Measurements from ENCODE around the gene KCNMA1. TPM values are rescaled to one million over a fixed set of nuclear protein-coding genes. Genes with fewer than 3 reads are reported as not detected.
A peak's percentile ranks its signal among the peaks of the same experiment; 100 is the strongest.

Gene KCNMA1
- total RNA-seq, 1 experiment from 2014 or later = 143 TPM

DNA sequence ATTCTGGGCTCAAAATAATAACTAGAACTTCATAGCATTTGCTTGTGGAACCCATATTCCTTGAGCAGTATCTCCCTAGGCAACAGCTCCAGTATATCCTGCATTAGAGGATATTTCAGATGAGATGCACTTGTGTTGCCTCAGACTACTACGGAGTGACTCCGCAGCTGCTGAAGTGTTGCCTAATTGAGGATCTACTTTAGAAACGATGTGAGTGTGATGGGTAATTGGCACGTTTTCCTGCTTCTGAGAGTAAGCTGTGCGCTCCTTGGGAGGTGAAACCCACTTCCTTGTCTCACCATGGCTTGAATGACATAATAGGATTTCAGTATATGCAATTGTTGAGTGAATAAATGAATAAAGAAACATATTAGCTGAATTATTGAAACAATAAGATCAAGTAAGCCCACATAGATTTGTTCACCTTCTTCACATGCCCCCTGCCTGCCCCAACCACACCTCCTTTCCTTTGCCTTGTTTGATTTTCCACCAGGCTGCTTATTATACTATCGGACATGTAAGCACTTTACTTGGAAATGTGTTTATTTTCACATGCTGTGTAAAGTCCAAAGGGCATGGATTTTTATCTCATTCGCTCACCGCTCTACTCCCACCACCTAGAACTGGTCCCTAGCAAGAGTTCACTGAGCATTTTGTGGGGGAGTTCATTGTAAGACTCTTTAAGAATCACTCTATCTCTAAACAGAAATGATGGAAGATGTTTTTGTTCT is 303.8 kb downstream of the KCNMA1 start:
- H3K4me1 ChIP-seq (ENCODE audit: insufficient read depth, low read length) = peaks cover 6% of the 10 kb centered on the region; the same call in 1 of the 2 replicates
- TF ChIP-seq, protein P1, sequence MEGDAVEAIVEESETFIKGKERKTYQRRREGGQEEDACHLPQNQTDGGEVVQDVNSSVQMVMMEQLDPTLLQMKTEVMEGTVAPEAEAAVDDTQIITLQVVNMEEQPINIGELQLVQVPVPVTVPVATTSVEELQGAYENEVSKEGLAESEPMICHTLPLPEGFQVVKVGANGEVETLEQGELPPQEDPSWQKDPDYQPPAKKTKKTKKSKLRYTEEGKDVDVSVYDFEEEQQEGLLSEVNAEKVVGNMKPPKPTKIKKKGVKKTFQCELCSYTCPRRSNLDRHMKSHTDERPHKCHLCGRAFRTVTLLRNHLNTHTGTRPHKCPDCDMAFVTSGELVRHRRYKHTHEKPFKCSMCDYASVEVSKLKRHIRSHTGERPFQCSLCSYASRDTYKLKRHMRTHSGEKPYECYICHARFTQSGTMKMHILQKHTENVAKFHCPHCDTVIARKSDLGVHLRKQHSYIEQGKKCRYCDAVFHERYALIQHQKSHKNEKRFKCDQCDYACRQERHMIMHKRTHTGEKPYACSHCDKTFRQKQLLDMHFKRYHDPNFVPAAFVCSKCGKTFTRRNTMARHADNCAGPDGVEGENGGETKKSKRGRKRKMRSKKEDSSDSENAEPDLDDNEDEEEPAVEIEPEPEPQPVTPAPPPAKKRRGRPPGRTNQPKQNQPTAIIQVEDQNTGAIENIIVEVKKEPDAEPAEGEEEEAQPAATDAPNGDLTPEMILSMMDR (conservative IDR thresholded peaks at IDR 0.05; ENCODE audit: low read depth, low read length) = no peak
- TF ChIP-seq EZH2 (IDR thresholded peaks at IDR 0.05; ENCODE audit: low read length, unreplicated experiment) = no peak
- ChIA-PET CTCF (no interaction called here), POLR2A (ENCODE audit: unreplicated experiment) (no interaction called here)
- no peaks in the 10 kb centered on the region for H3K27me3 ChIP-seq (ENCODE audit: low read length)
- intact Hi-C loops (cut with micrococcal nuclease) = no loop called here
- BruUV-seq (replicated peaks) = no TSS peak
- H3K36me3 ChIP-seq (ENCODE audit: low read depth, low read length) = no peaks in the 10 kb centered on the region
- no peaks in the 10 kb centered on the region for H3F3A ChIP-seq (ENCODE audit: low read length, unreplicated experiment)
- no peak overlapping the region for H3K27ac ChIP-seq (ENCODE audit: low read length)
- H3K9me2 ChIP-seq (replicated peaks; ENCODE audit: low read length) = no peaks in the 10 kb centered on the region
- no peak overlapping the region for H3K9ac ChIP-seq (ENCODE audit: low read length)
- H3K4me3 ChIP-seq (ENCODE audit: low read length) = no peak overlapping the region
- no peak overlapping the region for H3K4me2 ChIP-seq (ENCODE audit: low read length)
- H4K20me1 ChIP-seq (ENCODE audit: low read length) = no peaks in the 10 kb centered on the region
- H3K79me2 ChIP-seq (ENCODE audit: low read length) = no peaks in the 10 kb centered on the region
- H3K9me3 ChIP-seq (ENCODE audit: low read length) = no peaks in the 10 kb centered on the region
- ATAC-seq (no peak), DNase-seq (no peak)
- no peak overlapping the region for H2AFZ ChIP-seq (ENCODE audit: low read length)

DNA sequence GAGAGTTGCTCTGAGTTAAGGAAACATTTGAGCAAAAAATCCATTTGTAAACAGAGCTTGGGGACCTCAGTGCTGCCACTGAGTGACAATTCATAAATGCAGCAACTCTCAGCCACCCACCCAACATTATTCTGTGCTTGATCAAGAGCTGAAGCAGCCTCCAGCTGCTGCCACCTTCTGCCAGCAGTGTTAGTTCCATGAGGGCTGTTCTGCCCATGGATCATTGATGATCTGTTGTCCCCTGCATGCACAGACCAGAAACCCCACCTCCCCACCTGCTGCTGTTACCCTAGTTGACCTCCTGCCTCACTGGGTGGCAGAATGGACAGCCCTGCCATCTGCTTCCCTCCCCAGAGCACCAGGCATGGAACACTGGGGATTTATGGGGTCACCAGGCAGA is 305.4 kb downstream of the KCNMA1 start:
- POLR2A ChIA-PET (ENCODE audit: unreplicated experiment) = no interaction called here
- DNase-seq = no peak
- no peaks in the 10 kb centered on the region for H4K20me1 ChIP-seq (ENCODE audit: low read length)
- H3K36me3 ChIP-seq (ENCODE audit: low read depth, low read length) = no peaks in the 10 kb centered on the region
- no peaks in the 10 kb centered on the region for H3F3A ChIP-seq (ENCODE audit: low read length, unreplicated experiment)
- intact Hi-C loops (cut with micrococcal nuclease) = no loop called here
- no peaks in the 10 kb centered on the region; the same call in 1 of the 2 replicates for H3K9me2 ChIP-seq (replicated peaks; ENCODE audit: low read length)
- no peak overlapping the region for H3K27ac ChIP-seq (ENCODE audit: low read length)
- H3K4me3 ChIP-seq (ENCODE audit: low read length) = no peak overlapping the region
- H2AFZ ChIP-seq (ENCODE audit: low read length) = no peak overlapping the region
- no peaks in the 10 kb centered on the region for H3K27me3 ChIP-seq (ENCODE audit: low read length)
- CTCF ChIA-PET = no interaction called here
- ATAC-seq = peak; percentile 19; the same call in 1 of the 2 replicates
- no peak for TF ChIP-seq EZH2 (IDR thresholded peaks at IDR 0.05; ENCODE audit: low read length, unreplicated experiment)
- TF ChIP-seq, protein P1 (conservative IDR thresholded peaks at IDR 0.05; ENCODE audit: low read depth, low read length) = peak; percentile 22; the same call in 1 of the 2 replicates
- no peak for TF ChIP-seq EZH2phosphoT487 (IDR thresholded peaks at IDR 0.05; ENCODE audit: borderline replicate concordance, low read length)
- H3K79me2 ChIP-seq (ENCODE audit: low read length) = no peaks in the 10 kb centered on the region
- peaks cover 6% of the 10 kb centered on the region; the same call in 1 of the 2 replicates for H3K4me1 ChIP-seq (ENCODE audit: insufficient read depth, low read length)
- no peak overlapping the region for H3K9ac ChIP-seq (ENCODE audit: low read length)
- H3K4me2 ChIP-seq (ENCODE audit: low read length) = no peak overlapping the region
- no TSS peak for BruUV-seq (replicated peaks)
- no peaks in the 10 kb centered on the region for H3K9me3 ChIP-seq (ENCODE audit: low read length)

DNA sequence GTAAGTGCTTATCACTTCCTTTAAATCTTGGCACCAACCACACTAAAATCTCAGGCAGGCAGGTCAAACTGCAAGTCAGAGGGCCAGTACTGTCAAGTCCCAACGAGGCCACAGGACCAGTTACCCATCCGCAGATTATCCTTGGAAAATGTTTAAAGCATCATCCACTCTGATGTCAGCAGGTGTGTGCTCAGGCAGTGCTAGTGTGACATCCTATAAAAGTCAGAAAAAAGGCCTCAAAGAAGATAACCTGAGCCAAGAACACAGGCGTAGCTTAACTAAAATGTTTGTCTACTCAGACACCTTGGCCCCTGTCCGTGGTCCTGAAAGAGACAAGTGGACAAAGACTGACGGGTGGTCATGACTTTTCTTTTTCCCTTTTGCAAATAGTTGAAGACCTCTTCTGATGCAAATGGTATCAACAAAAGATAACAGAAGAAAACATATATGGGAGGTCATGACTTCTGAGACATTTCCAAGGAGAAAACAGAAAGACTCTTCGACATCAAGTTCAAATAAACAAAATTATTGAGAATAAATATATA is 309.3 kb downstream of the KCNMA1 start:
- Histone ChIP-seq H3K4me3 (ENCODE audit: low read length) (no peak overlapping the region), H4K20me1 (ENCODE audit: low read length) (no peaks in the 10 kb centered on the region), H3K27me3 (ENCODE audit: low read length) (no peaks in the 10 kb centered on the region), H3F3A (ENCODE audit: low read length, unreplicated experiment) (no peaks in the 10 kb centered on the region), H3K79me2 (ENCODE audit: low read length) (no peaks in the 10 kb centered on the region), H3K9me2 (replicated peaks; ENCODE audit: low read length) (no peaks in the 10 kb centered on the region; the same call in 1 of the 2 replicates), H3K9ac (ENCODE audit: low read length) (no peak overlapping the region), H3K9me3 (ENCODE audit: low read length) (no peaks in the 10 kb centered on the region), H3K27ac (ENCODE audit: low read length) (no peak overlapping the region), H2AFZ (ENCODE audit: low read length) (no peak overlapping the region), H3K4me2 (ENCODE audit: low read length) (no peak overlapping the region), H3K36me3 (ENCODE audit: low read depth, low read length) (0 out of 2 replicates have a peak, but pooled peaks cover 2% of the 10 kb centered on the region), H3K4me1 (ENCODE audit: insufficient read depth, low read length) (no peaks in the 10 kb centered on the region)
- TF ChIP-seq, protein P1 (conservative IDR thresholded peaks at IDR 0.05; ENCODE audit: low read depth, low read length) = no peak
- TF ChIP-seq EZH2phosphoT487 (IDR thresholded peaks at IDR 0.05; ENCODE audit: borderline replicate concordance, low read length) (no peak), EZH2 (IDR thresholded peaks at IDR 0.05; ENCODE audit: low read length, unreplicated experiment) (no peak)
- CTCF ChIA-PET = no interaction called here
- intact Hi-C loops (cut with micrococcal nuclease) = no loop called here
- no TSS peak for BruUV-seq (replicated peaks)
- ATAC-seq (0 out of 2 replicates have a peak, but pooled peaks have one; percentile 11), DNase-seq (peak; percentile 88)
- POLR2A ChIA-PET (ENCODE audit: unreplicated experiment) = no interaction called here

All from PC-3 (cell line).